ENCODE measurements around the gene ZSCAN22.

The ZSCAN22 gene

GRCh38 chr19:58304748-58305064, 22.1 kb upstream of the ZSCAN22 start:
- peak overlapping the region; percentile 92 for H3K4me3 ChIP-seq (ENCODE audit: low read length, poor library complexity, severe bottlenecking)
- no peaks in the 10 kb centered on the region for H3K9me2 ChIP-seq (replicated peaks; ENCODE audit: low read depth, low read length)
- H3K4me2 ChIP-seq (ENCODE audit: low read depth, low read length, poor library complexity, severe bottlenecking): peak overlapping the region; percentile 96
- peaks cover 28% of the 10 kb centered on the region; the same call in 1 of the 2 replicates for H3K36me3 ChIP-seq (ENCODE audit: insufficient read depth, low read length)
- peak overlapping the region; percentile 89 for H3K9ac ChIP-seq (ENCODE audit: low read depth, low read length, poor library complexity, severe bottlenecking)
- H3K9me3 ChIP-seq (ENCODE audit: insufficient read depth, low read depth, low read length): no peaks in the 10 kb centered on the region
- H2AFZ ChIP-seq (ENCODE audit: low read length): peak overlapping the region; percentile 85
- H3K4me1 ChIP-seq (ENCODE audit: insufficient read depth, low read length, poor library complexity, severe bottlenecking): peaks cover 38% of the 10 kb centered on the region
- H4K20me1 ChIP-seq (ENCODE audit: insufficient read depth, low read length, poor library complexity, severe bottlenecking): peaks cover 20% of the 10 kb centered on the region
- TF ChIP-seq EZH2phosphoT487 (IDR thresholded peaks at IDR 0.05; ENCODE audit: borderline replicate concordance) (no peak), CTCF (conservative IDR thresholded peaks at IDR 0.05; ENCODE audit: low read length) (no peak)
- H3F3A ChIP-seq (ENCODE audit: low read depth): no peaks in the 10 kb centered on the region
- no peaks in the 10 kb centered on the region for H3K27me3 ChIP-seq (ENCODE audit: insufficient read depth, low read length, poor library complexity, severe bottlenecking)
- H3K79me2 ChIP-seq (ENCODE audit: insufficient read depth, low read length): peaks cover 51% of the 10 kb centered on the region

DNA sequence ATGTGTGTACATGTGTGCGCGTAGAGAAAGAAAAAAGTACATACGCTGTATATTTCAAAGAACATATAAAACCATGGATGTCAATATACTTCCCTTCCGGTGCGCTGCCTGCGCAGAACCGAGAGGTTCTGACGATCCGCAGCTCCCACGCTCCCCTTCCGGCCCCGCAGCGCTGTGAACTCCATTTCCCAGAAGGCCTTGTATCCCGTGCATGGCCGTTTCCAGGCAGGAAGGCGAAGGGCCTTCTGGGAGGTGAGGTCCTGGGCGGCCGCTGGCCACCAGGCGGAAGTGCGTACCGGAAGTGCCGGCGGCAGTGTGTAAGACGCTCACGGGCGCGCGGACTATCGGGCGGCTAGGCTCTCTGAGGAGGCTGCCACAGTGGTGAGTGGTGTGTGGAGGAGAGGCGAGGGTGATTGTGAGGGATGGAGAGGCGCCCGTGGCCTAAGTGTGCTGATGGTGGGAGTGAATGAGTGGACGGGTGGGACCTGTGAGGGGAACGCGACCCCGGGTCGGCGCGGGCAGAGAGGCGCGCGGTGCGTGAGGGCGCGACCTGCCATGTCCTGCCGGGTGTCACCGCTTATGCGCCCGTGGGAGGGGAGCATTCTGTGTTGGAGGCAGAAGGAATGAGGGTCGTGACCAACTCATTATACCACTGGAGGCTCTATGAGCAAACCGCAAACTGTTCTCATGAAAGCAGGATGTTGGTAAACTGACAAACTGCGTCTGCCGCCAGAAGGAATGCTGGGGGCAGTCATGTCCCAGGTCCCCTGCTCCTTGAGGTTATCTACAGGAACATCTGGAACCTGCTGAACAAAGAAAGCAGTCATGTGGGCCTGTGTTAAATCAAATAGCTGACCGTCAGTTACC, 21.5 kb upstream of the ZSCAN22 start, which contains the start of gene ERVK3-1:
TSS of gene ERVK3-1 (plus strand) at position 313 of the 867 bp plus-strand sequence. CDS start 6,792 bp downstream, outside the sequence.
- Histone ChIP-seq H3K4me3 (ENCODE audit: low read length, poor library complexity, severe bottlenecking) (peak within 1 kb of the TSS; percentile 92), H3K4me2 (ENCODE audit: low read depth, low read length, poor library complexity, severe bottlenecking) (peak within 1 kb of the TSS; percentile 96), H3K27me3 (ENCODE audit: insufficient read depth, low read length, poor library complexity, severe bottlenecking) (no peaks in the 10 kb centered on the region), H3K9ac (ENCODE audit: low read depth, low read length, poor library complexity, severe bottlenecking) (peak within 1 kb of the TSS; percentile 89), H3K36me3 (ENCODE audit: insufficient read depth, low read length) (peaks cover 23% of the 10 kb centered on the region; the same call in 1 of the 2 replicates), H3K9me2 (replicated peaks; ENCODE audit: low read depth, low read length) (no peaks in the 10 kb centered on the region), H3K79me2 (ENCODE audit: insufficient read depth, low read length) (peaks cover 46% of the 10 kb centered on the region), H4K20me1 (ENCODE audit: insufficient read depth, low read length, poor library complexity, severe bottlenecking) (peaks cover 25% of the 10 kb centered on the region), H3K4me1 (ENCODE audit: insufficient read depth, low read length, poor library complexity, severe bottlenecking) (peaks cover 38% of the 10 kb centered on the region), H3F3A (ENCODE audit: low read depth) (no peaks in the 10 kb centered on the region), H3K9me3 (ENCODE audit: insufficient read depth, low read depth, low read length) (no peaks in the 10 kb centered on the region), H2AFZ (ENCODE audit: low read length) (peak within 1 kb of the TSS; percentile 85)
- no peak for TF ChIP-seq CTCF (conservative IDR thresholded peaks at IDR 0.05; ENCODE audit: low read length)
- no peak for TF ChIP-seq EZH2phosphoT487 (IDR thresholded peaks at IDR 0.05; ENCODE audit: borderline replicate concordance)

DNA sequence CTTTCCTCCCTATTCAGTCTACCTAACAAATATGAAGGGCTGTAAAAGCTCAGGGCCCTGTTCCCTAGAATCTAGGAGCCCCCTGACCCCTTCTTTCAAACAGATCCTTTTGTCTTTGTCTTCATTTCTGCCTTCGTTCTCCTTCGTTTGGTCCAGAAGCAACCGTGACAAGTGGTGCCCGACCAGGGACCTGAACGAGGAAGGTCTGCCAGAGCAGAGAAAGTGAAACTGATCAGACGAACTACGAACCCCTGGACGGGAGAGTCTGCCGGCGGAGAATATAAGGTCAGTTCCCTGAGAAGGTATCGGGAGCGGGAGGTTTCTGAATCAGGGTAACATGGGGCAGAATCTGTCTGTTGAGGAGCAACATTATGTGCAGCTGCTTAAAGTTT, 20.9 kb upstream of the ZSCAN22 start:
- TF ChIP-seq EZH2phosphoT487 (IDR thresholded peaks at IDR 0.05; ENCODE audit: borderline replicate concordance) (no peak), CTCF (conservative IDR thresholded peaks at IDR 0.05; ENCODE audit: low read length) (no peak)
- no peaks in the 10 kb centered on the region for H3F3A ChIP-seq (ENCODE audit: low read depth)
- peak overlapping the region; percentile 85; the same call in 1 of the 2 replicates for H2AFZ ChIP-seq (ENCODE audit: low read length)
- peaks cover 25% of the 10 kb centered on the region for H4K20me1 ChIP-seq (ENCODE audit: insufficient read depth, low read length, poor library complexity, severe bottlenecking)
- peak overlapping the region; percentile 92 for H3K4me3 ChIP-seq (ENCODE audit: low read length, poor library complexity, severe bottlenecking)
- H3K36me3 ChIP-seq (ENCODE audit: insufficient read depth, low read length): peaks cover 16% of the 10 kb centered on the region; the same call in 1 of the 2 replicates
- H3K27me3 ChIP-seq (ENCODE audit: insufficient read depth, low read length, poor library complexity, severe bottlenecking): no peaks in the 10 kb centered on the region
- H3K9me3 ChIP-seq (ENCODE audit: insufficient read depth, low read depth, low read length): no peaks in the 10 kb centered on the region
- peak overlapping the region; percentile 96 for H3K4me2 ChIP-seq (ENCODE audit: low read depth, low read length, poor library complexity, severe bottlenecking)
- peak overlapping the region; percentile 89 for H3K9ac ChIP-seq (ENCODE audit: low read depth, low read length, poor library complexity, severe bottlenecking)
- H3K79me2 ChIP-seq (ENCODE audit: insufficient read depth, low read length): peaks cover 46% of the 10 kb centered on the region
- peaks cover 38% of the 10 kb centered on the region for H3K4me1 ChIP-seq (ENCODE audit: insufficient read depth, low read length, poor library complexity, severe bottlenecking)
- H3K9me2 ChIP-seq (replicated peaks; ENCODE audit: low read depth, low read length): no peaks in the 10 kb centered on the region

All from Loucy (cell line).